ENCODE results near the gene DHRS9. TPM values are rescaled to one million over a fixed set of nuclear protein-coding genes. Genes with fewer than 3 reads are reported as not detected.

The DHRS9 gene
- total RNA-seq, 1 experiment from 2014 or later, result not detected

GRCh38 chr2:169077674-169078240 lies 8.4 kb downstream of the DHRS9 start:
- no peak for DNase-seq
- Histone ChIP-seq H3K27ac (no peak overlapping the region), H3K4me1 (no peaks in the 10 kb centered on the region), H3K9me3 (replicated peaks) (no peaks in the 10 kb centered on the region), H3K36me3 (no peaks in the 10 kb centered on the region), H3K27me3 (no peaks in the 10 kb centered on the region), H3K4me3 (no peak overlapping the region)

GRCh38 chr2:169080250-169081069 lies 11.1 kb downstream of the DHRS9 start:
- Histone ChIP-seq H3K36me3 (no peaks in the 10 kb centered on the region), H3K27me3 (no peaks in the 10 kb centered on the region), H3K9me3 (replicated peaks) (no peaks in the 10 kb centered on the region), H3K27ac (no peak overlapping the region), H3K4me3 (no peak overlapping the region), H3K4me1 (no peaks in the 10 kb centered on the region)
- DNase-seq, result no peak

- no peaks in the 10 kb centered on the region for H3K27me3 ChIP-seq
- H3K9me3 ChIP-seq (replicated peaks), result no peaks in the 10 kb centered on the region
- H3K4me3 ChIP-seq, result no peak overlapping the region
- no peak for DNase-seq
- no peaks in the 10 kb centered on the region for H3K36me3 ChIP-seq
- no peak overlapping the region for H3K27ac ChIP-seq
- H3K4me1 ChIP-seq, result no peaks in the 10 kb centered on the region
Measured at GRCh38 chr2:169081551-169081950, 12.2 kb downstream of the DHRS9 start.

GRCh38 chr2:169082995-169083394 lies 13.6 kb downstream of the DHRS9 start:
- Histone ChIP-seq H3K27ac (no peak overlapping the region), H3K36me3 (no peaks in the 10 kb centered on the region), H3K4me1 (no peaks in the 10 kb centered on the region), H3K4me3 (no peak overlapping the region), H3K27me3 (no peaks in the 10 kb centered on the region), H3K9me3 (replicated peaks) (no peaks in the 10 kb centered on the region)
- no peak for DNase-seq

GRCh38 chr2:169086893-169087467 lies 17.6 kb downstream of the DHRS9 start:
- Histone ChIP-seq H3K4me1 (no peaks in the 10 kb centered on the region), H3K27ac (no peak overlapping the region), H3K9me3 (replicated peaks) (no peaks in the 10 kb centered on the region), H3K4me3 (no peak overlapping the region), H3K27me3 (no peaks in the 10 kb centered on the region), H3K36me3 (no peaks in the 10 kb centered on the region)
- DNase-seq, result no peak

GRCh38 chr2:169087757-169088379 lies 18.5 kb downstream of the DHRS9 start:
- no peaks in the 10 kb centered on the region for H3K4me1 ChIP-seq
- no peak for DNase-seq
- H3K27ac ChIP-seq, result no peak overlapping the region
- no peaks in the 10 kb centered on the region for H3K36me3 ChIP-seq
- H3K27me3 ChIP-seq, result no peaks in the 10 kb centered on the region
- no peak overlapping the region for H3K4me3 ChIP-seq
- no peaks in the 10 kb centered on the region for H3K9me3 ChIP-seq (replicated peaks)

- no peaks in the 10 kb centered on the region for H3K27me3 ChIP-seq
- no peaks in the 10 kb centered on the region for H3K9me3 ChIP-seq (replicated peaks)
- H3K27ac ChIP-seq, result no peak overlapping the region
- no peaks in the 10 kb centered on the region for H3K4me1 ChIP-seq
- H3K36me3 ChIP-seq, result no peaks in the 10 kb centered on the region
- H3K4me3 ChIP-seq, result no peak overlapping the region
- DNase-seq, result no peak
Measured at GRCh38 chr2:169089182-169089581, 19.8 kb downstream of the DHRS9 start.

- H3K4me3 ChIP-seq, result no peak overlapping the region
- no peaks in the 10 kb centered on the region for H3K27me3 ChIP-seq
- no peak overlapping the region for H3K27ac ChIP-seq
- H3K4me1 ChIP-seq, result no peaks in the 10 kb centered on the region
- no peak for DNase-seq
- no peaks in the 10 kb centered on the region for H3K9me3 ChIP-seq (replicated peaks)
- no peaks in the 10 kb centered on the region for H3K36me3 ChIP-seq
Measured at GRCh38 chr2:169090133-169090820, 20.9 kb downstream of the DHRS9 start.

- no peaks in the 10 kb centered on the region for H3K4me1 ChIP-seq
- DNase-seq, result no peak
- no peaks in the 10 kb centered on the region for H3K36me3 ChIP-seq
- no peaks in the 10 kb centered on the region for H3K27me3 ChIP-seq
- no peak overlapping the region for H3K27ac ChIP-seq
- no peak overlapping the region for H3K4me3 ChIP-seq
- no peaks in the 10 kb centered on the region for H3K9me3 ChIP-seq (replicated peaks)
Measured at GRCh38 chr2:169091256-169091655, 21.9 kb downstream of the DHRS9 start.

GRCh38 chr2:169091761-169092519 lies 22.6 kb downstream of the DHRS9 start:
- no peak overlapping the region for H3K27ac ChIP-seq
- no peak for DNase-seq
- no peaks in the 10 kb centered on the region for H3K27me3 ChIP-seq
- no peak overlapping the region for H3K4me3 ChIP-seq
- no peaks in the 10 kb centered on the region for H3K9me3 ChIP-seq (replicated peaks)
- no peaks in the 10 kb centered on the region for H3K4me1 ChIP-seq
- H3K36me3 ChIP-seq, result no peaks in the 10 kb centered on the region

- Histone ChIP-seq H3K36me3 (no peaks in the 10 kb centered on the region), H3K9me3 (replicated peaks) (no peaks in the 10 kb centered on the region), H3K27me3 (no peaks in the 10 kb centered on the region), H3K4me1 (no peaks in the 10 kb centered on the region), H3K4me3 (no peak overlapping the region), H3K27ac (no peak overlapping the region)
- no peak for DNase-seq
Measured at GRCh38 chr2:169093535-169093934, 24.2 kb downstream of the DHRS9 start.

- Histone ChIP-seq H3K4me1 (no peaks in the 10 kb centered on the region), H3K36me3 (no peaks in the 10 kb centered on the region), H3K9me3 (replicated peaks) (no peaks in the 10 kb centered on the region), H3K27ac (no peak overlapping the region), H3K27me3 (no peaks in the 10 kb centered on the region), H3K4me3 (no peak overlapping the region)
- no peak for DNase-seq
Measured at GRCh38 chr2:169094676-169095075, 25.3 kb downstream of the DHRS9 start.

- Histone ChIP-seq H3K4me1 (no peaks in the 10 kb centered on the region), H3K36me3 (no peaks in the 10 kb centered on the region), H3K27me3 (no peaks in the 10 kb centered on the region), H3K27ac (no peak overlapping the region), H3K4me3 (no peak overlapping the region), H3K9me3 (replicated peaks) (no peaks in the 10 kb centered on the region)
- peak; percentile 38 to 59 for DNase-seq
Measured at GRCh38 chr2:169095621-169096105, 26.3 kb downstream of the DHRS9 start.

- DNase-seq, result no peak
- no peaks in the 10 kb centered on the region for H3K4me1 ChIP-seq
- H3K27ac ChIP-seq, result no peak overlapping the region
- H3K27me3 ChIP-seq, result no peaks in the 10 kb centered on the region
- no peak overlapping the region for H3K4me3 ChIP-seq
- no peaks in the 10 kb centered on the region for H3K36me3 ChIP-seq
- no peaks in the 10 kb centered on the region for H3K9me3 ChIP-seq (replicated peaks)
Measured at GRCh38 chr2:169104848-169105247, 35.5 kb downstream of the DHRS9 start.
